GM10266 (cell line): Measurements from ENCODE around the gene MACROD2.

Experiments used
- DNase-seq: peaks from one replicate; pipeline ENCODE4 v3.0.0; 2012; ENCODE audit errors: extremely low spot score
- CTCF ChIP-seq: IDR thresholded peaks from 2 replicates; pipeline ENCODE4 v1.5.1; 2012; ENCODE audit warnings: mild to moderate bottlenecking, low read depth; ENCODE audit not compliant: control insufficient read depth, insufficient read depth; ENCODE audit errors: missing control alignments

Gene MACROD2

DNA sequence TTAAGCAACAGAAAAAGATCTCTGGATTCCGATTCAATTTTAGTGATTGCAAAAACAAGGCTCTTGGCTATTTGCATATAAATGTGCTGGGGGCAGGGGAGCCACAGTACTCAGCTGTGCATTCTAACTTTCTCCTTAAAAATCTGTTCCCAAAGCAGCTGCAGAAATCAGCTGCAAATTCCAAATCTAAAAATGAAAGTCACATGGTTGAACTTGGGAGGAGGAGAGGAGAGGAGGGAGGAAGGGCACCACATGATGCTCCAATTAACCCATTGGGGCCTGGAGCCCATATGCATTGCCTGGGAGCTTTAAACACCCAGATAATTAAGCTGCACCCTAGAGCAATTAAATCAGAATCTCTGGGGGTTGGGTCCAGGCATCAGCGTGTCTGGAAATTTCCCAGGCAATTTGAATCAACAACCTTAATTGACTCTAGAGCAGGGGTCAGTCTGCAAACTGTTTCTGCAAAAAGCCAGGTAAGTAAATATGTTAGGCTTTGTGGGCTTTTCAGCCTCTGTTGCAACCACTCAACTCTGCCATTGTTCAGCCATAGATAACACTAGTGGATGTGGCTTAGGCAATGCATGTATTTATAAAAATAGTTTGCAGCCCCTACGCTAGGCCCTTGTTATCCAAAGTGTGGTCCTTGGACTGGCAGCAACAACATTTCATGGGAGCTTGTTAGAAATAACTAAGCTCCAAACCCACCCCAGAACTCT lies 2069.8 kb downstream of the MACROD2 start:
- DNase-seq, result no peak
- TF ChIP-seq CTCF, result no peak

DNA sequence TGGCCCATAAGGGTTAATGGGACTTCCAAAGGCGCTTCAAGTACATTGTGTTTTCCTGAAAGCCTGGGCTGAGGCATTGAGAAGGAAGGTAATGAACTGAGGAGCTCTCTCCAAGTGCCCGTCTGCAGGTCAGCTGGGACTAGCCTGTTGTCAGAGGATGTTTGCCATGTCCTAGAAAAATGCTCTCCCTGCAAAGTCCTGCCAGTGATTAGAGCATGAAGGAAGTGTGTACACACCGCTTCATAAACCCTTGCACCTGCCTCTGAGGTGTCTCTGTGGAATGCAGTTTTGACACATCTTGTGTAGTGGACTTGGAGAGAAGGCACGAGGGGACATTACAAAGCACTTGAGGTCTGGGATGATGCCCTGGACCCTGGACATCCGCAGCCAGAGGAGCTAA lies 2071.3 kb downstream of the MACROD2 start:
- no peak for TF ChIP-seq CTCF
- DNase-seq, result no peak

DNA sequence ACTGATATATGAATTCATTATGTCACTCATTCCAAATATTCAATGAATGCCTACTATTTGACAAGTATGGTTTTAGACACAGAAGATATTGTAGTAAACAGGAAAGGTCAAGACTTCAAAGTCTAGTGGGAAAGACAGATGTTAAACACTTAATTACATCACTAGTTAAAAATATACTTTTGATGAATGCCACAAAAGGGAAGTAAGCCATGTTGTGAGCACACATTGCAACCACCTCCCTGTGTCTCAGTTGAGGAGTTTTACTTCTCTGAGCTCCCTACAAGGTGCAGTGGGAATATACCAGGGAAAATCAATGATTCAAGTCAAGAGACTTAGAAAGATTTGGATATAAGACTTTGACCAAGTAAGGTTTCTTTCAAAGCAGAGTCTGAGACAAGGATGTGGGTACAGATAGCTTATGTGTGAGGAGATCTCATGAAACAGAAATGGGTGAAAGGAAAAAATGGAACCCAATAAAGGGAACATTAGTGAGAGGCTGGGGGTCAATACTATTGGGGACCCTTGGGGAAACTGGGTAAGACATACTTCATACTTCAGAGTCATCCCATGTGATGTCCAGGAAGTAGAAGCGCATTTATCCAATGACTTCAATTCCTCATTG lies 2074.2 kb downstream of the MACROD2 start:
- peak; percentile 12 for DNase-seq
- TF ChIP-seq CTCF, result no peak

DNA sequence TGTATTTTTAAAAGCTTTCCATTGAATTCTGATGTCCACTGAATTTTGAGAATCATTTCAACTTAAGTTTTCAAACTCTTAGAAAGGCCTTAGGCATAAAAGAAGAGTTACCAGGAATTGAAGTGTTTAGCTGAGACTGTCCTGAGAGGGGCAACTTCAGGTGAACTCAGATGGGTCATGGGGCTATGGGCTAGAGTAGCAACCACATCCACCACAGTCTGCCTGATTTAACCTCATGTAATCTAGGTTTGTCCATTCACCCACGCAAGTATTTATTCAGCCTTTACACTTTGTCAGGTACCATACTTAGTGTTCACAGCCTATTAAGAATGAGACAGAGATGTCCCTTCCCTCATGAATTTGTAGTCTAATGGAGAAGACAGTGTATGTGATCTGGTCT lies 2076.9 kb downstream of the MACROD2 start:
- TF ChIP-seq CTCF, result no peak

GRCh38 chr20:16078172-16078898 lies 2083.0 kb downstream of the MACROD2 start:
- no peak for DNase-seq
- TF ChIP-seq CTCF, result no peak

More for the DNA sequence above, 2076.9 kb downstream of the MACROD2 start:
- no peak for DNase-seq

DNA sequence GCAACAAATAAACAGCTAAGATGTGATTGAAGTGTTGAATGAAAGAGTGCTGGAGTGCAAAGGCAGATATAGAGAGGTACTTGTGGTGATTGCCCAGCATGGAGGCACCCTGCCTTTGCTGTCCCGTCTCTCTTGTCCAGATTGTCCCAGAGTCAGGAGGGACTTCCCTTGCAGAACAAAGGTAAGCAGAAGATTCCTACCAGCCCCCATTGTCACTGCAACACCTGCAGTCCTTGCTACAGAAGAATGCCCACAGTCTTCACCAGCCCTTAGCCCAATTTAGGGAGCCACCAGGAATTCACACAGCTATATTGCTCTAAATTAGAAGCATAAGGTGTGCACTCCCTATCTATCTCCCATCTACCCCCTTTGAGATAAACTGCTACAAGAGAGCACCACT lies 2086.1 kb downstream of the MACROD2 start:
- DNase-seq, result no peak
- no peak for TF ChIP-seq CTCF
